NCI-H510A (cell line): ENCODE measurements around the gene FBXO10.
"Not testable (repeated sequence)": the region's sequence is repeated elsewhere in the genome, so short reads cannot be mapped to it uniquely, and the experiment has no call there.

Experiments used
- DNase-seq: peaks from one replicate; lab custom pipeline; 2025; lab: John Stamatoyannopoulos, UW

Gene FBXO10

DNA sequence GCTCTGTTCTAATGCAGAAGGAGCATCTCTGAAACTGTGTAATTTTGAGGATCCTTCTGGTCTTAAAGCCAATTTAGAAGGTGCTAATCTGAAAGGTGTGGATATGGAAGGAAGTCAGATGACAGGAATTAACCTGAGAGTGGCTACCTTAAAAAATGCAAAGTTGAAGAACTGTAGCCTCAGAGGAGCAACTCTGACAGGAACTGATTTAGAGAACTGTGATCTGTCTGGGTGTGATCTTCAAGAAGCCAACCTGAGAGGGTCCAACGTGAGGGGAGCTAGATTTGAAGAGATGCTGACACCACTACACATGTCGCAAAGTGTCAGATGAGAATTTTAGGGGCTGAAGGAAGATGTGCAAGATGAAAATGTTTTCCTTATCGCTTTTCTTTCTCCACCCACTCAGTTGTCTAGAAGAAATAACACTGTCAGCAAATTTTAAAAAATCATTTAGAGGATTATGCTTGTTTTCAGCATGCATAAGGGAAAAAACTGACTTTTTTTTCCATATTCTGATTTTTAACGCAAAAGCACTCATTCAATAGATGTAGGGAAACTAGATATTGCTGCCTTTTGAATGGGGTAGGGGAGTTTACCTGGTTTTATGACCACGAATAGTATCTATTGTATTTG, 98.1 kb downstream of the FBXO10 start:
- not testable (repeated sequence) for DNase-seq

GRCh38 chr9:37477443-37477842, 98.7 kb downstream of the FBXO10 start:
- DNase-seq, result not testable (repeated sequence)

GRCh38 chr9:37476930-37477329, 99.2 kb downstream of the FBXO10 start:
- DNase-seq, result no peak

GRCh38 chr9:37474438-37474837, 101.7 kb downstream of the FBXO10 start:
- no peak for DNase-seq

- not testable (repeated sequence) for DNase-seq
Measured at GRCh38 chr9:37473982-37474381, 102.2 kb downstream of the FBXO10 start.

- no peak for DNase-seq
Measured at GRCh38 chr9:37471942-37472684, 104.1 kb downstream of the FBXO10 start.

DNA sequence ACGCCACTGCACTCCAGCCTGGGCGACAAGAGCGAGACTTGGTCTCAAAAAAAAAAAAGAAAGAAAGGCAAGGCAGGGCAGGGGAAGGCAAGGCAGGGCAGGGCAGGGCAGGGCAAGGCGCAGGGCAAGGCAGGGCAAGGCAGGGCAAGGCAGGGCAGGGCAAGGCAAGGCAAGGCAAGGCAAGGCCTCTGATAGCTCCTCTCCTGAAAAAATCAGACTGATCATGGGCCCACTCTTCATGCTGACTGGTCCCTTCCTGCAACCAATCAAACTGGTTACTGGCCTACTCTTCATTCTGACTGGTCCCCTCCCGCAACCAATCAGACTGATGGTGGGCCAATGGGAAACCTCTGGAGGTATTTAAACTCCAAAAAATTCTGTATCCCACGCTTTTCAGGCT, 107.6 kb downstream of the FBXO10 start:
- no peak for DNase-seq

GRCh38 chr9:37467530-37467929, 108.7 kb downstream of the FBXO10 start:
- DNase-seq, result not testable (repeated sequence)

DNA sequence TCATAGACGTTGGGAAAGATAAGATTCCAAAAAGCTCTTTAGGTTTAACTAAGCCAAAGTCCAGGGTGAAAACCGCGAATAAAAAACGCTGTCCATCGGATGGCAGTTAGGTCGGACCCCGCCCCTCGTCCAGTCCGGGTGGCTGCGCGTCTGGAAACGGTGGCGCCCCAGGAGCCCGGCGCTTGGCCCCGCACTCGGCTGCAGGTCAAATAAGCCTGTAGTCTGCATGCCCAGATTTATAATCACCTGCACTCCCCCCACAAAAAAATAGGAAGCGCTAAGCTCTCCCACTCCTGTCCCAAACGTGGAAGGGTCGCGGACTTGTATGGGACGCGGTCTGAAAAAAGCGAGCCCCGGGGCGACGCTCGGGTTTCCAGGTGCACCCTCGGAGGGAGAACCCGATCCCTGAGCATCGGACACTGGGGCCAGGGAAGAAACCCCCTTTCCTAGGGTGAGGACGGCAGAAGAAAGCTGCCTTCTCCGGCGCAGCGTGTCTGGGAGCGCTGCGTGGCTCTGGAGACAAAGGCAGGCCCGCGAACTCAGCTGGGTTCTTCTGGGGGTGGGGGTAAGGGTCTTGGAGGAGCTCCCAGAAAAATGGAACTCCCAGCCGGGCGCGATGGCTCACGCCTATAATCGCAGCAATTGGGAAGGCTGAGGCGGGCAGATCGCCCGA, 110.0 kb downstream of the FBXO10 start:
- DNase-seq, result peak; percentile 38

DNA sequence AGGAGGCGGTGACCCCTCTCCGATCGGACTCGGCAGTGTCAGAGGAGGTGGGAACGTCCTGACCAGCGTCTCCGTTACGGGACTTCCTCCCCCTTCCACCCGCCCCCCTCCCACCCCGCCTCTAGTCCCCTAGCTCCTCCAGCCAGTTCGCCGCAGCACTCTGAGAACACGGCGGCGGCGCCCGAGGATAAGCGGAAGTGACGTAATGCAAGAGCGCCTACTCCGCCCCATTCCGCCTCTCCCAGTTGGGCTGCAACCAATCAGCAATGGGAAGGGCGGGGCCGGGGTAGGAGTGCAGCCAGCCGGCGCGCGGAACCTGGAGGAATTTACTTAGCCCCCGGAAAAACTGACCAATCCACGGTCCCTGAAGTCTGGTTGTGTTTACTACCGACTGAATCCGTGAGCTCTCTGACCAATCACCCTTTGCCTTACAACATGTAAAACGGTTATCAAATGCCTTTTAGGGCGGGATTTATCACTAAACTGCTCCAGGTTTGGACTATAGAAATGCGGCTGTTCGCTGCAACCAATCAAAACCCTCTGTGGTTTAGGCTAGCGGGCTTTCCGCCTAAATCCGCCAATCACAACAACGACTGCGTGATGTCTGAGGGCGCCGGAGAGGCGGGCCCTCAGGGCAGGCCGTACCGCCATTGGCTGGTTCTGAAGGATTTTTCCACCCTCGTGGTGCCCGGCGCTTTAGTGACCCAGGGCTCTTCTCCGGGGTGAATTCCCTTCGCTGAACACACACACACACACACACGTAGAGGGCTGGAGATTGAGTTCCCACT, 110.7 kb downstream of the FBXO10 start, which contains the start of gene ZBTB5:
Gene ZBTB5 (minus strand): TSS at position 202 of the 788 bp plus-strand sequence. CDS start 22,899 bp downstream, outside the sequence.
- DNase-seq, result peak; percentile 98

DNA sequence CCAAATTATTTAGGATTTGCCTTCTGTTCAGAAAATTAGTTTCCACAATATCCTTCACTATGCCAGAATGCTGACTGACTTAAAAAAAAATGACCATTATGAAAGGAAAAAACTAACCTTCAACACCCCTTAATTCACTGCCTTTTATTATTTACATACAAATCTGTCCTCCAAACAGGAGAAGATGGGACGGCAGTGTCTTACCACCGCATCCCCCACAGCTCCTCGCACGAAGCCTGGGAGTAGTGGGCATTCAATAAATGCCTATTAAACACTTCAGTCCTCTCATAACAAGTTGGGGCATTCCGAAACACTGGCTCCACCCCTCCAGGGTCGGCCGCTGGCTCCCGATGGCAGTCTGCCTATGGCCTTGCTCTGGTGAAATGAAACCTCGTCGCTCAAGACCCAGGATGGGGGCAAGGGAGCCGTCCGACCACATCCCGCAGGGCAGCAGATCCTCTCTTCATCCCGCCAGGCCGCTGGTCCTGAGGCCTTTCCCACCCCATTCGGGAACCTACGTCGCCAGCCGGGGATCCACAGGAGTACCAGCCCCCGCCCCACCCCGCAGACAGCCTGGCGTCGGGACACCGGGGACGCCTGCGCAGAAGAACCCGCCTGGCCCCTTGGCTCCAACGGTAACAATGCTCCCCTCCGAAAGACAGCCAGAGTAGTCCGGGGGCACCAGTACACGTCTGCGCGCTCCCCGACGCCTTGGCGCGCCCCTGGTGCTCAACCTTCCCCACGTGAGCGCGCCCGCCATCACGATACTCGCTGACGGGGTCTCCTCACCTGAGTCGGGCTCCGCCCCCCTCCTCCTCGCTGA, 111.5 kb downstream of the FBXO10 start:
- no peak for DNase-seq

- DNase-seq, result no peak
Measured at GRCh38 chr9:37464006-37464405, 112.2 kb downstream of the FBXO10 start.
